K562 (cell line): ENCODE data around the gene SPEM2. TPM values are rescaled to one million over a fixed set of nuclear protein-coding genes. Genes with fewer than 3 reads are reported as not detected.
A peak's percentile ranks its signal among the peaks of the same experiment; 100 is the strongest.

Experiments
- CEBPZ ChIP-seq: fragments of 150-350 bp; IDR thresholded peaks from 2 replicates; pipeline ENCODE4 v1.6.1; 2014; ENCODE audit warnings: low read depth, mild to moderate bottlenecking, low read length, borderline replicate concordance
- DACH1 ChIP-seq: fragments of 450-650 bp; IDR thresholded peaks from 2 replicates; pipeline ENCODE4 v1.6.1; 2018; ENCODE audit not compliant: partially characterized antibody
- MAZ ChIP-seq, 2 experiments: fragments of 450-650 bp in 1 of 2; sonication (generic) in 1 of 2; formaldehyde crosslinking; IDR thresholded peaks in 1 of 2; conservative IDR thresholded peaks in 1 of 2; 2 replicates each; pipeline versions ENCODE4 v1.4.0 to v1.5.0; 2020; ENCODE audit warnings: mild to moderate bottlenecking in 1 of 2, missing genetic modification reagents in 1 of 2
- MGA ChIP-seq: fragments of 450-650 bp; IDR thresholded peaks from 2 replicates; pipeline ENCODE4 v1.6.1; 2016; ENCODE audit warnings: mild to moderate bottlenecking, moderate library complexity
- RCOR1 ChIP-seq, 2 experiments: IDR thresholded peaks; 2 replicates each; pipeline ENCODE4 v1.6.1; 2012; ENCODE audit warnings: low read depth in 2 of 2, low read length in 2 of 2, borderline replicate concordance in 1 of 2, improper control_type of control experiment in 1 of 2
- polyA plus RNA-seq, 8 experiments: library from polyadenylated mRNA; depleted of rRNA in 4 of 8; stranded (reverse) in 5 of 8; unstranded in 3 of 8; fragments of >200 nt; fragmentation: Nextera tagmentation in 2 of 8; fragmentation: Illumina TruSeq in 1 of 8; extraction: Ambion mirVana in 2 of 8; extraction: Trizol in 1 of 8; gene quantifications; 2 replicates each; pipeline versions ENCODE4 v1.2.1 to v1.2.3, GENCODE V29; 2011 to 2014; ENCODE audit warnings: inconsistent platforms in 1 of 8, missing spikeins in 1 of 8
- total RNA-seq, 7 experiments: library from RNA; depleted of rRNA in 6 of 7; stranded (reverse); fragments of >200 nt in 6 of 7; fragmentation: Illumina TruSeq in 2 of 7; extraction: Trizol in 2 of 7; gene quantifications; 2 replicates each; pipeline versions ENCODE4 v1.2.1 to v1.2.3, GENCODE V29; 2011 to 2021; ENCODE audit warnings: low replicate concordance in 1 of 7

Gene SPEM2
- total and polyA plus RNA-seq, 9 of the 15 experiments (the other 6 are each of a cell fraction or from before 2014, with no cell fraction given) = not detected

- TF ChIP-seq MGA = peak; percentile 22
- TF ChIP-seq MAZ (CRISPR knock-in tag; conservative IDR thresholded peaks at IDR 0.05 in 1 of 2, IDR thresholded peaks at IDR 0.05 in 1 of 2) = peak in 1 of 2 experiments; percentile 50; a peak in 1 of 4 replicates
- no peak for TF ChIP-seq RCOR1 (IDR thresholded peaks at IDR 0.05; ENCODE audit: borderline replicate concordance in 1 of 2, low read depth in 2 of 2, low read length in 2 of 2)
- TF ChIP-seq CEBPZ = no peak
- TF ChIP-seq DACH1 = peak; percentile 22
These were observed 10.5 kb downstream of the SPEM2 start (continued) for GRCh38 chr17:7435676-7436555.
